ENCODE results near the gene CDH4.

DNA sequence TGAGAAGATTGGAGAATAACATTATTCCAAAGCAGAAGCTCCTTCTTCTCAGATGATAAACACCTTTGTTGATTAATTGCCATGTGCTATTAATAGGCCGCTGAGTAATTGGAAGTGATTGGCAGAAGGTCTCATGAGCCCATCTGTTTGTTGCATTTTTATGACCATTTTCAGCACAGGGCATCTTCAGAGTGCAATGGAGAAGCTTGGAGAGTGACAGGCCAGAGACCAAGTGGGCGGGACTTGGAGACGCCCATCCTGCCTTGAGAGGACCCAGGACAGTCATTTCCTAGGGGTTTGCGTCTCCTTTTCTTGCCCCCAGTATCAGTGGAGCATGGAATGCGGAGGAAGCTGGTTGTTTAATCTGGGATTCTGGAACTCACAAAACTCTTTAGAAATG lies 89.5 kb downstream of the CDH4 start:
- TF ChIP-seq EP300 (IDR thresholded peaks at IDR 0.05; ENCODE audit: borderline replicate concordance): no peak
- TF ChIP-seq, protein P1, sequence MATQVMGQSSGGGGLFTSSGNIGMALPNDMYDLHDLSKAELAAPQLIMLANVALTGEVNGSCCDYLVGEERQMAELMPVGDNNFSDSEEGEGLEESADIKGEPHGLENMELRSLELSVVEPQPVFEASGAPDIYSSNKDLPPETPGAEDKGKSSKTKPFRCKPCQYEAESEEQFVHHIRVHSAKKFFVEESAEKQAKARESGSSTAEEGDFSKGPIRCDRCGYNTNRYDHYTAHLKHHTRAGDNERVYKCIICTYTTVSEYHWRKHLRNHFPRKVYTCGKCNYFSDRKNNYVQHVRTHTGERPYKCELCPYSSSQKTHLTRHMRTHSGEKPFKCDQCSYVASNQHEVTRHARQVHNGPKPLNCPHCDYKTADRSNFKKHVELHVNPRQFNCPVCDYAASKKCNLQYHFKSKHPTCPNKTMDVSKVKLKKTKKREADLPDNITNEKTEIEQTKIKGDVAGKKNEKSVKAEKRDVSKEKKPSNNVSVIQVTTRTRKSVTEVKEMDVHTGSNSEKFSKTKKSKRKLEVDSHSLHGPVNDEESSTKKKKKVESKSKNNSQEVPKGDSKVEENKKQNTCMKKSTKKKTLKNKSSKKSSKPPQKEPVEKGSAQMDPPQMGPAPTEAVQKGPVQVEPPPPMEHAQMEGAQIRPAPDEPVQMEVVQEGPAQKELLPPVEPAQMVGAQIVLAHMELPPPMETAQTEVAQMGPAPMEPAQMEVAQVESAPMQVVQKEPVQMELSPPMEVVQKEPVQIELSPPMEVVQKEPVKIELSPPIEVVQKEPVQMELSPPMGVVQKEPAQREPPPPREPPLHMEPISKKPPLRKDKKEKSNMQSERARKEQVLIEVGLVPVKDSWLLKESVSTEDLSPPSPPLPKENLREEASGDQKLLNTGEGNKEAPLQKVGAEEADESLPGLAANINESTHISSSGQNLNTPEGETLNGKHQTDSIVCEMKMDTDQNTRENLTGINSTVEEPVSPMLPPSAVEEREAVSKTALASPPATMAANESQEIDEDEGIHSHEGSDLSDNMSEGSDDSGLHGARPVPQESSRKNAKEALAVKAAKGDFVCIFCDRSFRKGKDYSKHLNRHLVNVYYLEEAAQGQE (IDR thresholded peaks at IDR 0.05; ENCODE audit: low read depth): no peak
- no peak for TF ChIP-seq TAF1 (IDR thresholded peaks at IDR 0.05; ENCODE audit: low read depth)
- TF ChIP-seq, protein P2, sequence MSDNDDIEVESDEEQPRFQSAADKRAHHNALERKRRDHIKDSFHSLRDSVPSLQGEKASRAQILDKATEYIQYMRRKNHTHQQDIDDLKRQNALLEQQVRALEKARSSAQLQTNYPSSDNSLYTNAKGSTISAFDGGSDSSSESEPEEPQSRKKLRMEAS (IDR thresholded peaks at IDR 0.05): no peak
- no peak for TF ChIP-seq TCF12 (IDR thresholded peaks at IDR 0.05; ENCODE audit: low read depth)
- TF ChIP-seq TEAD4 (IDR thresholded peaks at IDR 0.05): no peak
- no peak for TF ChIP-seq CEBPB (IDR thresholded peaks at IDR 0.05)
- TF ChIP-seq, protein P3, sequence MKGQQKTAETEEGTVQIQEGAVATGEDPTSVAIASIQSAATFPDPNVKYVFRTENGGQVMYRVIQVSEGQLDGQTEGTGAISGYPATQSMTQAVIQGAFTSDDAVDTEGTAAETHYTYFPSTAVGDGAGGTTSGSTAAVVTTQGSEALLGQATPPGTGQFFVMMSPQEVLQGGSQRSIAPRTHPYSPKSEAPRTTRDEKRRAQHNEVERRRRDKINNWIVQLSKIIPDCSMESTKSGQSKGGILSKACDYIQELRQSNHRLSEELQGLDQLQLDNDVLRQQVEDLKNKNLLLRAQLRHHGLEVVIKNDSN (IDR thresholded peaks at IDR 0.05): no peak
- TF ChIP-seq NFIC (IDR thresholded peaks at IDR 0.05): no peak
- no peak for TF ChIP-seq YY1 (IDR thresholded peaks at IDR 0.05; ENCODE audit: low read depth)
- no peak for TF ChIP-seq FOXM1 (IDR thresholded peaks at IDR 0.05; ENCODE audit: borderline replicate concordance, low read depth)
- TF ChIP-seq EGR1 (IDR thresholded peaks at IDR 0.05): no peak

Measured in Ishikawa (cell line).